AG09319 (cell line): Measurements from ENCODE around the gene SCRG1.

Source experiments
- DNase-seq: peaks from one replicate; pipeline ENCODE4 v3.0.0-alpha.2; 2010; ENCODE audit warnings: low read depth; ENCODE audit errors: extremely low read depth
- TF ChIP-seq, protein P1 (sequence below): IDR thresholded peaks from 2 replicates; pipeline ENCODE4 v1.5.1; 2011; ENCODE audit warnings: low read depth, mild to moderate bottlenecking, inconsistent platforms, low read length, moderate library complexity

SCRG1 gene

GRCh38 chr4:173411106-173411693, 12.3 kb upstream of the SCRG1 start:
- no peak for DNase-seq
- TF ChIP-seq, protein P1, sequence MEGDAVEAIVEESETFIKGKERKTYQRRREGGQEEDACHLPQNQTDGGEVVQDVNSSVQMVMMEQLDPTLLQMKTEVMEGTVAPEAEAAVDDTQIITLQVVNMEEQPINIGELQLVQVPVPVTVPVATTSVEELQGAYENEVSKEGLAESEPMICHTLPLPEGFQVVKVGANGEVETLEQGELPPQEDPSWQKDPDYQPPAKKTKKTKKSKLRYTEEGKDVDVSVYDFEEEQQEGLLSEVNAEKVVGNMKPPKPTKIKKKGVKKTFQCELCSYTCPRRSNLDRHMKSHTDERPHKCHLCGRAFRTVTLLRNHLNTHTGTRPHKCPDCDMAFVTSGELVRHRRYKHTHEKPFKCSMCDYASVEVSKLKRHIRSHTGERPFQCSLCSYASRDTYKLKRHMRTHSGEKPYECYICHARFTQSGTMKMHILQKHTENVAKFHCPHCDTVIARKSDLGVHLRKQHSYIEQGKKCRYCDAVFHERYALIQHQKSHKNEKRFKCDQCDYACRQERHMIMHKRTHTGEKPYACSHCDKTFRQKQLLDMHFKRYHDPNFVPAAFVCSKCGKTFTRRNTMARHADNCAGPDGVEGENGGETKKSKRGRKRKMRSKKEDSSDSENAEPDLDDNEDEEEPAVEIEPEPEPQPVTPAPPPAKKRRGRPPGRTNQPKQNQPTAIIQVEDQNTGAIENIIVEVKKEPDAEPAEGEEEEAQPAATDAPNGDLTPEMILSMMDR: no peak

GRCh38 chr4:173410079-173410478, 11.2 kb upstream of the SCRG1 start:
- DNase-seq: no peak
- TF ChIP-seq, protein P1: no peak

GRCh38 chr4:173405840-173406606, 7.1 kb upstream of the SCRG1 start:
- no peak for DNase-seq

GRCh38 chr4:173404296-173404865, 5.5 kb upstream of the SCRG1 start:
- DNase-seq: no peak
- TF ChIP-seq, protein P1: no peak

More at GRCh38 chr4:173405840-173406606, 7.1 kb upstream of the SCRG1 start:
- TF ChIP-seq, protein P1: no peak

- TF ChIP-seq, protein P1: no peak
- no peak for DNase-seq
Measured at GRCh38 chr4:173403051-173403450, 4.1 kb upstream of the SCRG1 start.

DNA sequence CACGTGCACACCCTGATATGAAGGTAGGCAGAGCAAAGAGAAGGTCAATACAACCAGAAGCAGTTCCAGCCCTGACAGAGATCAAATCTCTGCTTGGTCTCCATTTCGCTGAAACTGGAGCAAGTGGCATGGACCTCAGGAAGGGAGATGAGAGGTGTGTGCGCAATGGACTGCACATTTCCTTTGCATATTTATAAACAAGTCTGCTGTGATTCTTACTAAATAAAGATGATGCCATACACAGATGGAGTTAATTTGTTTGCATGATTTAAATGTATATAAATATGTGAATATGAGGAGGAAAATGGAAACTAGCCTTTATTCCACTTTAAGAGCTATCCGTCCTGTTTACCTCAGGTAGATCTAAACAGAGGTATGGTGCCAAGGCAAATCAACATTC, 2.1 kb upstream of the SCRG1 start:
- DNase-seq: no peak
- TF ChIP-seq, protein P1: no peak

DNA sequence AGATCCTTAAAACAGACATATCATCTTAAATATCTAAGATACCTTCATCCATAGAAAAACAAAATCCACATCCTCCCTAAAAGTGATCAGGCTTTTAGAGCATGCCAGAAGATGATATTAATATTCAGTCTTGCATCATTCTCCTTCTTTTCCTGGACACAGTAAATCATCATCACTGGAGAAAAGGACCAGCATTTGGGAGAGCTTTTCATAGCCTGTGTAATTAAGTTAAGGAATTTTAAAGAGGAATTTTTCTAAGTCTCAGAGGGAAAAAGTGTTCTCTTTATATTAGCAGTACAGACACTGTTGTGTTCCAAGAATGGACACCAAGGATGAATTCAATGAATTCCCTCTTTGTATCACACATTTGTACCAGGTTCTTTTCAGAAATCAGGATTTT, 696 bp downstream of the SCRG1 start:
- no peak for DNase-seq
- TF ChIP-seq, protein P1: no peak
